ENCODE results near the gene ACOX3. TPM values are rescaled to one million over a fixed set of nuclear protein-coding genes. Genes with fewer than 3 reads are reported as not detected.

The ACOX3 gene
- total RNA-seq, 1 donor from 2014 or later = 28.4 TPM

DNA sequence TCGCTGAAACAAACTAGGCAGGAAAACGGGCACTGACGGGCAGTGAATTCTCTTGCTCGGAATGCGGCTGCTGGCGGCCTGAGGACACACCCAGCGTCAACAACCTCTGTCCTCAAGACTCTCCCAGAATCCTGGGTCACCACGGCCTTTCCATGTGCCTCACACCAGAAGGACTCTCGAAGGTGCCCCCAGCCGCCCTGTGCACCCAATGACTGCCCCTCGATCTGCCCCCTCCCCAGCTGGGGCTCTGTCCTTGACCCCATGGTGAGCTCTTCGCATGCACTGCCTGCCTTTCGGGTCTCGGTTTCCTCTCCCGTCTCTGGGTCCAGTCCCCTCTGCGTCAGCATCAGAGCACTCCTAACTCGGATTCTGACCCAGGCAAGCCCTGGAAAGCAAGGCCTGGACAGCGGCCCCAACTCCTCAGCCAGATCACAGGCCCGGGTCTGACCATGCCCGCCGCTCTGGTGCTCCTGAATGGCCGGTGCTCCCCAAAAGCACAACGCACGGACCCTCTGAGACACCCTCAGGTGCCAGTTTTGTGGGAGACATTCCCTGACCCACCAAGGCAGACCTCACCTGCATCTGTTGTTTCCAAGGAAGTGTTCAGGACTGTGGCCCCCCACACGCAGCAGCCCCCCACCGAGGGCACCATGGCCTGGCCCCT is 56.0 kb downstream of the ACOX3 start:
- DNase-seq (ENCODE audit: low spot score) = no peak
- Mint-ChIP-seq H3K9me3 (no peaks in the 10 kb centered on the region), H3K4me1 (ENCODE audit: low read depth) (no peaks in the 10 kb centered on the region), H3K27ac (no peak overlapping the region), H3K36me3 (ENCODE audit: low read depth) (no peaks in the 10 kb centered on the region), H3K27me3 (ENCODE audit: low read depth) (no peaks in the 10 kb centered on the region), H3K4me3 (ENCODE audit: low read depth) (no peak overlapping the region)
- intact Hi-C loops (cut with micrococcal nuclease) = no loop called here

DNA sequence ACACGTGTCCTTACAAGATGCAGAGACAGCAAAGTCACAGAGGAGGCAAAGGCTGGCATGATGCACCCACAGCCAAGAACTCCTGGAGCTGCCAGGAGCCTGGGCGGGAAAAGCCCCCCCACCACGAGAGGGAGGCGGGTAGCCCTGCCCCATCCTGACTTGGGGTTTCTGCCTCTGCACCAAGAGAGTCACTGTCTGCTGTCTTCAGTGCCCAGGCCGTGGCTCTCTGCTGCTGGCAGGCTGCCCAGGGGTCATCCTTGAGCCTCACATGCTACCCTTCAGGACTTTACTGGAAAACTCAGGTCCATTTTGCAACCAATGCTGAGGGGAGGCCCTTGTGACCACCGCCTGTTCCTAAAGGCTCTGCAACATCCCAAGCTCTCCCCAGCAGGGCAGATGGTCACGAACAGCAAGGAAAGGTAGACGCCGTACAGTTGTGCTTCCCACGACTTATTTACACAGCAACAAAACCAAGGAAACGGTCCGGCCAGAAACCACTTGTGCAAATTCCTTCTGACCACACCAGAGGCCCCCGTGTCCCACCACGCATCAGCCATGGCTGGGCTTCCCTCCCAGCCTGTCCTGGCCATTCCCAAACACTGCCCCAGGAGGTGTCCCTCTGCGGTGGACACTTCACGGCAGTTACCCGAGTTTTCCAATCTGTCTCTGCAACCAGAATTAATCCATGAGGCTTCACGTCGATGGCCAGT is 56.9 kb downstream of the ACOX3 start:
- intact Hi-C loops (cut with micrococcal nuclease) = no loop called here
- Mint-ChIP-seq H3K36me3 (ENCODE audit: low read depth) (no peaks in the 10 kb centered on the region), H3K4me1 (ENCODE audit: low read depth) (no peaks in the 10 kb centered on the region)

DNA sequence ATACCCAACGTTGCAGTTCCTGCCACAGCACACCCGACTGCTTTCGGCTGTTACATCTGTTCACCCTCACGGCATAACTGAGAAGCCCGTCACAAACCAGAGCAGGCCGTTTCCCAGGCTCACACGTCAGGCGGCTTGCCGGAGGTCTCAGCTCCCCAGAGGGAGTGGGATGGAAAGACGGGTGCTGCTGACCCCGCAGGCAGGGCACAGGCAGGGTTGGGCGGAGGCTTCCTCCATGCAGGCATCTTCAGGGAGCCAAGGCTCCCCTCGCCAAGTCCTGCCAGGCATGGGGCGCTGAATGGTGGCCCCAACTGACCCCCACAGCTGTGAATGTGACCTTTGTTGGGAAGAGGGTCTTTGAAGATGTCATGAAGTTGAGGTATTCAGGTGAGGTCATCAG is 57.5 kb downstream of the ACOX3 start:
- Mint-ChIP-seq H3K27me3 (ENCODE audit: low read depth) (no peaks in the 10 kb centered on the region), H3K4me3 (ENCODE audit: low read depth) (no peak overlapping the region), H3K4me1 (ENCODE audit: low read depth) (no peaks in the 10 kb centered on the region), H3K9me3 (no peaks in the 10 kb centered on the region), H3K36me3 (ENCODE audit: low read depth) (no peaks in the 10 kb centered on the region), H3K27ac (no peak overlapping the region)
- no peak for DNase-seq (ENCODE audit: low spot score)
- intact Hi-C loops (cut with micrococcal nuclease) = no loop called here

More for the DNA sequence above, 56.9 kb downstream of the ACOX3 start:
- Mint-ChIP-seq H3K9me3 (no peaks in the 10 kb centered on the region), H3K4me3 (ENCODE audit: low read depth) (no peak overlapping the region), H3K27ac (no peak overlapping the region), H3K27me3 (ENCODE audit: low read depth) (no peaks in the 10 kb centered on the region)
- no peak for DNase-seq (ENCODE audit: low spot score)

DNA sequence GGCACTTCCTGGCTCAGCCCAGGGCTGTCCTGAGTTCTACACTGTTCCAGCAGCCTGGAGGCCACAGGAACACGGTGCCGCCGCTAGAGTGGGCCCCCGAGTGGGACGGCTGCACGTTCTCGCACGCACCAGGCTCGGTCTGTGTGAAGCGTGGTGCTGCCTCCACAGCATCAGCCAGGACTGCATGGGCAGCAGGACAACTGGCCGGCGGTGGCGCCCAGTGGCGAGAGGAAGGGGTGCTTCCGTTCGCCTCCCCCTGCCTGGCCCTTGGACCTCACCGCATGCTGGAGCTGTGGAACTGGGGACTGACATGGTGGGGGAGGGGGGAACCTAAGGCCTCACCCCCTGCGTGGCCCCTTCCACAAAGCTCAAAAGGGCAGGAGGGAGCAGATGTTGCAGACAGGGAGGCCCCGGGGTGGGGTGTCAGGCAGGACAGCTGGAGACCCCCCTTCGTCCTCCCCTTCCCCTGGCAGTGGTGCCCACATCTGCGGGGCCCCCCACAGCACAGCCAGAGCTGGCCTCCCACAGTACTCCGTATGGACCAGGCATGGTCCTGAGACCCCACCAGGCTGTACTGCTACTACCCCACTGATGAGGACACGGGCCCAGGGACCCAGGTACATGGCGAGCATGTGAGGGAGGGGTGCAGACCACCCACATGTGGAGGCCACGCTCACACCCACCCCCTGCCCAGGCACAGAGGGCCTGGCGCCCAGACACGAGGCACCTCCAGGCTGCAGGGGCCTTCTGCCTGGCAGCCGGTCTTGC is 58.5 kb downstream of the ACOX3 start:
- no peaks in the 10 kb centered on the region for H3K27me3 Mint-ChIP-seq (ENCODE audit: low read depth)
- no peak for DNase-seq (ENCODE audit: low spot score)
- no peak overlapping the region for H3K4me3 Mint-ChIP-seq (ENCODE audit: low read depth)
- no peaks in the 10 kb centered on the region for H3K9me3 Mint-ChIP-seq
- H3K36me3 Mint-ChIP-seq (ENCODE audit: low read depth) = no peaks in the 10 kb centered on the region
- H3K4me1 Mint-ChIP-seq (ENCODE audit: low read depth) = no peaks in the 10 kb centered on the region
- intact Hi-C loops (cut with micrococcal nuclease) = no loop called here
- no peak overlapping the region for H3K27ac Mint-ChIP-seq

DNA sequence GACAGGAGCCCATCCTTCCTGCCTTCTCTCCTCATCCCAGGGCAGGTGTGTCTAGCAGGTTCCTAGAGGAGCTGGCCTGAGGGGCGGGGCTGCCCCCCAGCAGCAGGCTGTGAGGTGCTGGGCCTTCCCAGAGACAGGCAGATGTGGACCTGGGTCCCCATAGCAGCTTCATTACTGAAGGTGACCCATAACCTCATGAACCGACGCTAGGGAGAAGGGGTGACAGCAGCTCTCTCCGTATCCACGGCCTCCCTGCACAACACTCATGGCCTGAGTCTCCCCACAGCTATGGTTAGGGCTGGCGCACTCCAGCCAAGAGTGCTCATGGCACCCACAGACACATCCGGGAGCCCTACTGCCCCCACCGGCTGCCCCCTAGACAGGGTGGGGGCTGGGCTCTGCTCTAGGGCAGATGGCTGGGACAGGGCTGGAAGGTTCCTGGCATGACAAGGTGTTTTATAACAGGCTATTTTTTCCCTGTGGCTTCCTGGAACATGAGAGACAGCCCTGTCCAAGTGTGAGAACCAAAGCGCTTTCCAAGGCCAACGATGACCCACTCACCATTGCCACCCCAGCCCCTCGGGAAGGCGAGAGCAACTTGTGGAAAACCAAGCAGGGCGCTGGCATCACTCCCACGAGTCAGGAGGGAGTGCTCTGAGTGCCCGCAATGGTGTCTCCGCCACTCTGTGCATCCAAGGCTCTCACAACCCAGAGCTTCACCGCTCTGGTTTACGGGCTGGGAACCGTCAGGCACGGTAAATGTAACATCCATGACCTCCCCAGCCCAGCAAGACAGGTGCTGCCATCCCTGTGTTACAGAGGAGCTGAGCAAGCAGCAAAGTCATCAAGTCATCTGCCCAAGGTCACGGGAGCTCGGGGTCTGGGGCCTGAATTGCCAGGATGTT is 59.8 kb downstream of the ACOX3 start:
- H3K36me3 Mint-ChIP-seq (ENCODE audit: low read depth) = no peaks in the 10 kb centered on the region
- H3K27ac Mint-ChIP-seq = no peak overlapping the region
- DNase-seq (ENCODE audit: low spot score) = no peak
- H3K27me3 Mint-ChIP-seq (ENCODE audit: low read depth) = no peaks in the 10 kb centered on the region
- no peak overlapping the region for H3K4me3 Mint-ChIP-seq (ENCODE audit: low read depth)
- intact Hi-C loops (cut with micrococcal nuclease) = no loop called here
- no peaks in the 10 kb centered on the region for H3K4me1 Mint-ChIP-seq (ENCODE audit: low read depth)
- no peaks in the 10 kb centered on the region for H3K9me3 Mint-ChIP-seq

- intact Hi-C loops (cut with micrococcal nuclease) = no loop called here
- H3K27me3 Mint-ChIP-seq (ENCODE audit: low read depth) = no peaks in the 10 kb centered on the region
- no peaks in the 10 kb centered on the region for H3K4me1 Mint-ChIP-seq (ENCODE audit: low read depth)
- no peak overlapping the region for H3K27ac Mint-ChIP-seq
- no peak for DNase-seq (ENCODE audit: low spot score)
- H3K36me3 Mint-ChIP-seq (ENCODE audit: low read depth) = no peaks in the 10 kb centered on the region
- H3K9me3 Mint-ChIP-seq = no peaks in the 10 kb centered on the region
- no peak overlapping the region for H3K4me3 Mint-ChIP-seq (ENCODE audit: low read depth)
Observed at GRCh38 chr4:8379771-8380170, 60.8 kb downstream of the ACOX3 start.

DNA sequence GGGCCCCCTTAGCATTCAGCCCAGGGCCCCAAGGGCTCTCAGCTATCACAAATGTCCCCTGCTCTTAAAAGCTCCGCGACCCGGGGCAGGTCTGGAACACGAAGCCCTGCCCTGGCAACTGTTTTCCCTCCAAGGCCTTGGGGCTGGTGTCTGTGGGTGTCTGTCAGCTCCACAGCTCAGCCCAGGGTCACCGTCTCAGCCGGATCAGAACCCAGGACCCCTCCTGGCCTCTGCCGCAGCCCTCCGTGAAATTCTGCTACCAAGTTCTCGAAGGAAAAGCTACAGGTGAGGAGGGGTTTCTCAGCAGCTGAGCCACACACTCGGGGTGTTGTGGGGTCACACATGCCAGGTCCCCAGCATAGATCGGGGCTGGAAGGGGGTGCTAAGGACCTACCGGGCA is 61.2 kb downstream of the ACOX3 start:
- no peaks in the 10 kb centered on the region for H3K27me3 Mint-ChIP-seq (ENCODE audit: low read depth)
- no peak overlapping the region for H3K4me3 Mint-ChIP-seq (ENCODE audit: low read depth)
- no peaks in the 10 kb centered on the region for H3K36me3 Mint-ChIP-seq (ENCODE audit: low read depth)
- no peak overlapping the region for H3K27ac Mint-ChIP-seq
- no peak for DNase-seq (ENCODE audit: low spot score)
- H3K9me3 Mint-ChIP-seq = no peaks in the 10 kb centered on the region
- intact Hi-C loops (cut with micrococcal nuclease) = no loop called here
- H3K4me1 Mint-ChIP-seq (ENCODE audit: low read depth) = no peaks in the 10 kb centered on the region

DNA sequence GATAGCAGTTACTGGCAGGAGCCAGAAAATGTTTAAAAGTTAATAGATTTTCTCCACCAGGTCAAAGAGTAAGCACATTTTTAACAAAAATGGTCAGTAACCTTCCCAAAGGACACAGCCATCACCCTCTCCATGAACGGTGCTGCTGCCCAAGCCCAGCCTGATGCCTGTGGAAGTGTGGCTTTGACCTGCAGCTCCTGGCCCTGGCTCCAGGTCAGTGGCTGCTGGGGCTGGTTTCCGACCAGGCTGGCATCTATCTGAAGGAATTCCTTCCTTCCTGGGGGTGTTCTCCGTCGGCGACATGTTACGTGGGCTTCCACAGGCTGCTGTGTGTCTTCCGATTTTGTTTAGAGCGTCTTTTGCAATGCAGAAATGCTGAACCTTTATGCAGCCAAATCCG is 61.7 kb downstream of the ACOX3 start:
- Mint-ChIP-seq H3K9me3 (no peaks in the 10 kb centered on the region), H3K27ac (no peak overlapping the region), H3K4me3 (ENCODE audit: low read depth) (no peak overlapping the region), H3K27me3 (ENCODE audit: low read depth) (no peaks in the 10 kb centered on the region), H3K36me3 (ENCODE audit: low read depth) (no peaks in the 10 kb centered on the region), H3K4me1 (ENCODE audit: low read depth) (no peaks in the 10 kb centered on the region)
- intact Hi-C loops (cut with micrococcal nuclease) = no loop called here
- no peak for DNase-seq (ENCODE audit: low spot score)

GRCh38 chr4:8378101-8378724 is 62.3 kb downstream of the ACOX3 start:
- Mint-ChIP-seq H3K9me3 (no peaks in the 10 kb centered on the region), H3K4me3 (ENCODE audit: low read depth) (no peak overlapping the region), H3K4me1 (ENCODE audit: low read depth) (no peaks in the 10 kb centered on the region), H3K27me3 (ENCODE audit: low read depth) (no peaks in the 10 kb centered on the region), H3K27ac (no peak overlapping the region), H3K36me3 (ENCODE audit: low read depth) (no peaks in the 10 kb centered on the region)
- no peak for DNase-seq (ENCODE audit: low spot score)
- intact Hi-C loops (cut with micrococcal nuclease) = no loop called here

DNA sequence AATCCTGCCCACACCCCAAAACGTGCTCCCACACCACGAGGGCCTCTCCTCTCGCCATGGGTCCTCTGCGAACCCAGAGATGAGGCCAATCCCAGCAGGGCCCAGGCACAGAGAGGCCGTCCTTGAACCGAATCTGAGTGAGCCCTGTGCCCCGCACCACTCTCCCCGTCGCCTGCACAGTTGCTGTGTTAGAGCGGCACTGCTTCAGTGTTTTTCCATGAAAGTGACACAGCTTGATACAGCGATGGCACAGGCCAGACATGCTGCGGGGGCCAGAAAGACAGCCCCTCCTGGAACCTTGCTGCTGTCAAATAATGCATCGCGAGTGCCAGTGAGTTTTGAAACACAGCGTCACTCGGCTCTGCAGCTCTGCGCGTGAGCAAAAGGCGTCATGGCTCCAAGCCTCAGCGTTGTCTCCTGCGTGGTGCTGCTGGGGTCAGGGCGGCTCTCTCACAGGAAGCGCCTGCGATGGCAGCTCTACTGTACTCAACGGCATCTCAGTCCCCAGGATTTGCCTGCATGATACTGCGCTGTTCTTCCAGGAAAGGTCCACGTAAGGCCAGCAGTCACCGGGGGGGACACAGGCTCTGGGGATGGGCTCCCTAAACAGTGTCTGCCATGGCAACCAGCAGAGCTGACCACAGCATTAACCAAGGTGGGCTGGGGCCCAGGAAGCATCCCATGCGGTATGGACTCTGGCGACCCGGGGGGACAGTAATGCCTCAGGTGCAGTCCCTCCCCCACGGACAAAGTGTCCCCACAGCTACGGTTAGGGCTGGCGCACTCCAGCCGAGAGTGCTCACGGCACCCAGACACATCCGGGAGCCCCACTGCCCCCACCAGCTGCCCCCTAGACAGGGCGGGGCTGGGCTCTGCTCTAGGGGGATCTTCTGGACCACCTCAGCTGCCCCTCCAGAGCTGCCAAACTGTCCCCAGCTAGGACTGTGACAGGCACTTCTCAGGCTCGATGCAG is 63.1 kb downstream of the ACOX3 start:
- intact Hi-C loops (cut with micrococcal nuclease) = no loop called here
- Mint-ChIP-seq H3K36me3 (ENCODE audit: low read depth) (no peaks in the 10 kb centered on the region), H3K9me3 (no peaks in the 10 kb centered on the region), H3K27me3 (ENCODE audit: low read depth) (no peaks in the 10 kb centered on the region), H3K4me3 (ENCODE audit: low read depth) (no peak overlapping the region), H3K4me1 (ENCODE audit: low read depth) (no peaks in the 10 kb centered on the region), H3K27ac (no peak overlapping the region)
- no peak for DNase-seq (ENCODE audit: low spot score)

DNA sequence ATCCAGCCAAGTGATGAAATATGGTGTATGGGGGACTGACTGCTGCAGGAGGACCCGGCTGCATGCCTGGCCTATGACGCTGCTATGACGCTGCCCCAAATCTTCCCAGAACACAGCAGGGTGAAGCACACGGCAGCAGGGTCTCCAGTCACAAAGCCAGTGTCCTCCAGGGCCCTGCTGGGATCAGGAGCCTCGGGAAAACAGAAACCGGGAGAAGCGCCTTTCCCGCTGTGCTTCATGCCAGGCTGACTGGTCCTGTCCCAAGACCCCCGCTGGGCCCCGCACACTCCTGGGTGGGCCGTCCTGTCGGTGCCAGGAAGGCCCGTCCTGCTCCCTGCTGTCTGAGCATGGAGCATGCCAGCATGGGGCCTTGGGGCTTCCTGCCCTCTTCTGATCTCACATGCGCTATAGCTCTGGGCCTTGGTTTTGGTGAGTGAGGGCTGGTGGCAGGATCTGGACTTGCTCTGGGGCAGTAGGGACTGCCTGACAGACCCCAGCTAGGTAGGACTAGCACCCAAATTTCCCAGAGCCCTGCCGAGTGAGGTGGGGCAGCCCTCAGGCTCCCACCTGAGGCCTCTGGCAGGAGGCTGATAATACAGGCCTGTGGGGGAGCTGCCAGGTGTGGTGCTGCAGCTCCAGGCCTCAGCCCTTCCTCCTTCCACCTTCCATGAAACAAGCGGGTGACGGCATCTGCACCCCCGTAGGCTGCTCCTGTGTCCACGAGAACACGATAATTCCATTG is 64.0 kb downstream of the ACOX3 start:
- H3K36me3 Mint-ChIP-seq (ENCODE audit: low read depth) = no peaks in the 10 kb centered on the region
- H3K27me3 Mint-ChIP-seq (ENCODE audit: low read depth) = no peaks in the 10 kb centered on the region
- no peaks in the 10 kb centered on the region for H3K9me3 Mint-ChIP-seq
- H3K4me1 Mint-ChIP-seq (ENCODE audit: low read depth) = no peaks in the 10 kb centered on the region
- H3K27ac Mint-ChIP-seq = no peak overlapping the region
- no peak overlapping the region for H3K4me3 Mint-ChIP-seq (ENCODE audit: low read depth)
- no peak for DNase-seq (ENCODE audit: low spot score)
- intact Hi-C loops (cut with micrococcal nuclease) = no loop called here

All from activated T-helper 2 cell treated with anti-CD3 and anti-CD28 coated beads, Interferon-gamma antibody, Interleukin-2, Interleukin-4, amounts not matched to agents 10 μg/mL and 5 μg/mL and 100 μg/mL, durations not matched to agents 14 hours and 24 hours and 36 hours (primary cell).